Upper lobe of left lung (tissue), 4 donors: ENCODE data around the gene TPRG1.

ENCODE experiments used
- CTCF ChIP-seq, 6 experiments: fragments of 450-650 bp in 4 of 6; fragments of 200-600 bp in 2 of 6; sonication (generic) in 2 of 6; IDR thresholded peaks; one replicate each; pipeline ENCODE4 v1.5.1; 2016 to 2019; ENCODE audit warnings: antibody characterized with exemption in 6 of 6
- POLR2A ChIP-seq, 4 donors: fragments of 450-650 bp; IDR thresholded peaks; one replicate each; pipeline ENCODE4 v1.5.1; 2016 to 2017; ENCODE audit warnings: antibody characterized with exemption in 4 of 4, mild to moderate bottlenecking in 2 of 4

GRCh38 chr3:189309400-189309975, 137.7 kb downstream of the TPRG1 start:
- TF ChIP-seq CTCF (IDR thresholded peaks at IDR 0.05) (no peak), POLR2A (IDR thresholded peaks at IDR 0.05) (no peak)
